ENCODE measurements around the gene MYO3B.
"Not testable (repeated sequence)": the region's sequence is repeated elsewhere in the genome, so short reads cannot be mapped to it uniquely, and the experiment has no call there.

The MYO3B gene

GRCh38 chr2:170523506-170523905 is 345.6 kb downstream of the MYO3B start:
- no peak for DNase-seq

GRCh38 chr2:170524828-170525565 is 347.1 kb downstream of the MYO3B start:
- no peak for DNase-seq

GRCh38 chr2:170525566-170525900 is 347.6 kb downstream of the MYO3B start:
- DNase-seq, result no peak

- peak; percentile 99 for DNase-seq
Observed at GRCh38 chr2:170530284-170530745, 352.4 kb downstream of the MYO3B start.

- no peak for DNase-seq
Observed at GRCh38 chr2:170530803-170531564, 353.0 kb downstream of the MYO3B start.

GRCh38 chr2:170531876-170532275 is 353.9 kb downstream of the MYO3B start:
- no peak for DNase-seq

- no peak for DNase-seq
Observed at GRCh38 chr2:170533156-170533555, 355.2 kb downstream of the MYO3B start.

GRCh38 chr2:170535552-170535951 is 357.6 kb downstream of the MYO3B start:
- no peak for DNase-seq

GRCh38 chr2:170544817-170545216 is 366.9 kb downstream of the MYO3B start:
- no peak for DNase-seq

GRCh38 chr2:170548304-170548703 is 370.4 kb downstream of the MYO3B start:
- DNase-seq, result no peak

- DNase-seq, result no peak
Observed at GRCh38 chr2:170550501-170550900, 372.6 kb downstream of the MYO3B start.

- not testable (repeated sequence) for DNase-seq
Observed at GRCh38 chr2:170551899-170552298, 374.0 kb downstream of the MYO3B start.

GRCh38 chr2:170553748-170554147 is 375.8 kb downstream of the MYO3B start:
- DNase-seq, result no peak

GRCh38 chr2:170554278-170554955 is 376.5 kb downstream of the MYO3B start:
- no peak for DNase-seq

GRCh38 chr2:170562928-170563327 is 385.0 kb downstream of the MYO3B start:
- no peak for DNase-seq

GRCh38 chr2:170563401-170563800 is 385.5 kb downstream of the MYO3B start:
- no peak for DNase-seq

- no peak for DNase-seq
Observed at GRCh38 chr2:170566138-170566537, 388.2 kb downstream of the MYO3B start.

GRCh38 chr2:170567429-170567828 is 389.5 kb downstream of the MYO3B start:
- no peak for DNase-seq

- no peak for DNase-seq
Observed at GRCh38 chr2:170568511-170568910, 390.6 kb downstream of the MYO3B start.

- no peak for DNase-seq
Observed at GRCh38 chr2:170571612-170572011, 393.7 kb downstream of the MYO3B start.

- DNase-seq, result no peak
Observed at GRCh38 chr2:170573671-170574070, 395.7 kb downstream of the MYO3B start.

- DNase-seq, result no peak
Observed at GRCh38 chr2:170576296-170576695, 398.3 kb downstream of the MYO3B start.

GRCh38 chr2:170577356-170577755 is 399.4 kb downstream of the MYO3B start:
- DNase-seq, result no peak

GRCh38 chr2:170578606-170579005 is 400.7 kb downstream of the MYO3B start:
- no peak for DNase-seq
